Mesenchymal stem cell (in vitro differentiated cells and primary cell): ENCODE measurements around the gene CORT.
A peak's percentile ranks its signal among the peaks of the same experiment; 100 is the strongest.
"Not testable (repeated sequence)": the region's sequence is repeated elsewhere in the genome, so short reads cannot be mapped to it uniquely, and the experiment has no call there.

ENCODE experiments used
- DNase-seq: peaks from one replicate; pipeline ENCODE4 v3.0.0-alpha.2; 2013
- H2AFZ ChIP-seq: one replicate; pipeline ENCODE4 v1.6.1; 2013; ENCODE audit warnings: low read depth, mild to moderate bottlenecking, control low read depth, inconsistent platforms, low read length, moderate library complexity
- H2AK5ac ChIP-seq: 2 replicates; pipeline ENCODE4 v1.6.1; 2013; ENCODE audit warnings: low read length, moderate library complexity, mild to moderate bottlenecking, inconsistent platforms; ENCODE audit not compliant: severe bottlenecking
- H2BK120ac ChIP-seq: one replicate; pipeline ENCODE4 v1.6.1; 2013; ENCODE audit warnings: low read depth, mild to moderate bottlenecking, inconsistent platforms, low read length, moderate library complexity
- H2BK12ac ChIP-seq, 2 experiments: one replicate each; pipeline ENCODE4 v1.6.1; 2013; ENCODE audit warnings: inconsistent platforms in 2 of 2, low read length in 2 of 2, mild to moderate bottlenecking in 2 of 2, moderate library complexity in 2 of 2, control low read depth in 1 of 2
- H2BK15ac ChIP-seq: one replicate; pipeline ENCODE4 v1.6.1; 2013; ENCODE audit warnings: mild to moderate bottlenecking, low read depth, inconsistent platforms; ENCODE audit not compliant: poor library complexity, severe bottlenecking
- H2BK5ac ChIP-seq: 2 replicates; pipeline ENCODE4 v1.6.1; 2013; ENCODE audit warnings: low read depth, mild to moderate bottlenecking, low read length, control low read depth, inconsistent platforms; ENCODE audit not compliant: poor library complexity, severe bottlenecking
- H3K14ac ChIP-seq, 2 experiments: one replicate each; pipeline ENCODE4 v1.6.1; 2013; ENCODE audit warnings: inconsistent platforms in 2 of 2, low read length in 2 of 2, control low read depth in 1 of 2, mild to moderate bottlenecking in 1 of 2, moderate library complexity in 1 of 2
- H3K18ac ChIP-seq, 2 experiments: one replicate each; pipeline ENCODE4 v1.6.1; 2013; ENCODE audit warnings: inconsistent platforms in 2 of 2, low read length in 2 of 2, control low read depth in 1 of 2, low read depth in 1 of 2, mild to moderate bottlenecking in 1 of 2
- H3K23ac ChIP-seq, 2 experiments: one replicate each; pipeline ENCODE4 v1.6.1; 2013; ENCODE audit warnings: inconsistent platforms in 2 of 2, low read length in 2 of 2, mild to moderate bottlenecking in 2 of 2, moderate library complexity in 2 of 2, control low read depth in 1 of 2
- H3K27ac ChIP-seq: 2 replicates; pipeline ENCODE4 v1.5.1; 2013; ENCODE audit warnings: mild to moderate bottlenecking, moderate library complexity, low read length, control low read depth, inconsistent platforms; ENCODE audit not compliant: poor library complexity, severe bottlenecking
- H3K27me3 ChIP-seq, 2 experiments: 2 replicates each; pipeline versions ENCODE4 v1.6.1 to v1.7.0; 2013; ENCODE audit warnings: low read length in 2 of 2, mild to moderate bottlenecking in 2 of 2, moderate library complexity in 2 of 2, control low read depth in 1 of 2, inconsistent platforms in 1 of 2; ENCODE audit not compliant: control insufficient read depth in 1 of 2, insufficient read depth in 1 of 2
- H3K36me3 ChIP-seq, 2 experiments: 2 replicates each; pipeline versions ENCODE4 v1.6.1 to v1.7.0; 2013; ENCODE audit warnings: low read length in 2 of 2, control low read depth in 1 of 2, inconsistent platforms in 1 of 2, low read depth in 1 of 2, mild to moderate bottlenecking in 1 of 2; ENCODE audit not compliant: insufficient read depth in 2 of 2, control insufficient read depth in 1 of 2
- H3K4ac ChIP-seq, 2 experiments: one replicate each; pipeline ENCODE4 v1.6.1; 2013; ENCODE audit warnings: inconsistent platforms in 2 of 2, low read length in 2 of 2, mild to moderate bottlenecking in 2 of 2, moderate library complexity in 2 of 2, control low read depth in 1 of 2, low read depth in 1 of 2
- H3K4me1 ChIP-seq: 2 replicates; pipeline ENCODE4 v1.6.1; 2013; ENCODE audit warnings: low read depth, low read length, control low read depth; ENCODE audit not compliant: control insufficient read depth, insufficient read depth
- H3K4me2 ChIP-seq: 2 replicates; pipeline ENCODE4 v1.6.1; 2013; ENCODE audit warnings: low read length, mild to moderate bottlenecking, inconsistent platforms; ENCODE audit not compliant: poor library complexity, severe bottlenecking
- H3K4me3 ChIP-seq, 2 experiments: 2 replicates each; pipeline versions ENCODE4 v1.5.1 to v1.7.0; 2013; ENCODE audit warnings: low read length in 2 of 2, mild to moderate bottlenecking in 2 of 2, control low read depth in 1 of 2, low read depth in 1 of 2; ENCODE audit not compliant: insufficient read depth in 1 of 2
- H3K79me1 ChIP-seq: replicated peaks from 2 replicates; pipeline ENCODE4 v1.6.1; 2013; ENCODE audit warnings: mild to moderate bottlenecking, control low read depth, low read length, inconsistent platforms; ENCODE audit not compliant: poor library complexity, severe bottlenecking
- H3K9ac ChIP-seq: 2 replicates; pipeline ENCODE4 v1.7.0; 2013; ENCODE audit warnings: mild to moderate bottlenecking, low read length, moderate library complexity
- H3K9me3 ChIP-seq: 2 replicates; pipeline ENCODE4 v1.7.0; 2013; ENCODE audit warnings: mild to moderate bottlenecking, low read length; ENCODE audit not compliant: control insufficient read depth
- H4K8ac ChIP-seq: one replicate; pipeline ENCODE4 v1.6.1; 2013; ENCODE audit warnings: inconsistent platforms, mild to moderate bottlenecking, low read length, moderate library complexity
- H4K91ac ChIP-seq: one replicate; pipeline ENCODE4 v1.6.1; 2013; ENCODE audit warnings: mild to moderate bottlenecking, low read length, inconsistent platforms
- WGBS: methylation state at CpG from one replicate; pipeline ENCODE4 v1.1.7; 2013; ENCODE audit warnings: mixed read lengths; 5-methylcytosine and 5-hydroxymethylcytosine counted together

The CORT gene

GRCh38 chr1:10415211-10415930, 34.5 kb upstream of the CORT start:
- Histone ChIP-seq H2BK5ac (no peak overlapping the region), H3K36me3 (peaks cover 64 to 94% of the 10 kb centered on the region in 2 experiments), H2BK12ac (no peak overlapping the region), H3K79me1 (peaks cover 8% of the 10 kb centered on the region), H3K14ac (peak overlapping the region in 1 of 2 experiments; percentile 35), H3K9me3 (no peaks in the 10 kb centered on the region), H3K27me3 (no peaks in the 10 kb centered on the region), H3K27ac (peak overlapping the region; percentile 34), H4K91ac (peak overlapping the region; percentile 25), H3K4ac (no peak overlapping the region), H3K18ac (peak overlapping the region in 1 of 2 experiments; percentile 28), H3K4me1 (peaks cover 2% of the 10 kb centered on the region), H2BK15ac (no peak overlapping the region), H3K23ac (no peak overlapping the region), H3K9ac (peak overlapping the region; percentile 66), H3K4me2 (no peak overlapping the region), H2AFZ (no peak overlapping the region), H2BK120ac (no peak overlapping the region), H4K8ac (peak overlapping the region; percentile 45), H2AK5ac (peak overlapping the region; percentile 58), H3K4me3 (no peak overlapping the region)
- 90% methylated on average over 4 of the region's 6 CpGs for WGBS
- peak; percentile 84 for DNase-seq

- H2BK12ac ChIP-seq, H3K79me1 ChIP-seq, H2BK120ac ChIP-seq, H3K4me2 ChIP-seq, H2BK5ac ChIP-seq, H4K91ac ChIP-seq, DNase-seq, H3K18ac ChIP-seq, H3K23ac ChIP-seq, H2AK5ac ChIP-seq, H3K27ac ChIP-seq, H4K8ac ChIP-seq, H3K4me3 ChIP-seq, H3K9me3 ChIP-seq, H3K4me1 ChIP-seq, H3K4ac ChIP-seq, H2BK15ac ChIP-seq, H2AFZ ChIP-seq, H3K14ac ChIP-seq, H3K27me3 ChIP-seq: not testable (repeated sequence)
- H3K36me3 ChIP-seq = peaks cover 69 to 93% of the 10 kb centered on the region in 2 experiments
- H3K9ac ChIP-seq = peak overlapping the region; percentile 66
- no CpG with 5 or more reads among the region's 1 CpG for WGBS
Observed at GRCh38 chr1:10415967-10416366, 33.9 kb upstream of the CORT start.

GRCh38 chr1:10418741-10419140, 31.1 kb upstream of the CORT start:
- H3K79me1 ChIP-seq, DNase-seq, H3K4ac ChIP-seq, H2BK5ac ChIP-seq, H3K9me3 ChIP-seq, H3K9ac ChIP-seq, H4K91ac ChIP-seq, H2BK15ac ChIP-seq, H2AK5ac ChIP-seq, H3K4me2 ChIP-seq, H3K18ac ChIP-seq, H2BK12ac ChIP-seq, H2BK120ac ChIP-seq, H3K14ac ChIP-seq, H2AFZ ChIP-seq, H3K4me3 ChIP-seq, H3K27me3 ChIP-seq, H3K27ac ChIP-seq, H4K8ac ChIP-seq, H3K4me1 ChIP-seq, H3K23ac ChIP-seq: not testable (repeated sequence)
- 100% methylated on average over 5 of the region's 8 CpGs for WGBS
- peaks cover 75 to 77% of the 10 kb centered on the region in 2 experiments for H3K36me3 ChIP-seq

GRCh38 chr1:10419351-10419750, 30.5 kb upstream of the CORT start:
- Histone ChIP-seq H4K91ac (no peak overlapping the region), H3K14ac (no peak overlapping the region), H2BK120ac (no peak overlapping the region), H3K18ac (no peak overlapping the region), H2AK5ac (no peak overlapping the region), H2BK15ac (no peak overlapping the region), H3K79me1 (peaks cover 5% of the 10 kb centered on the region), H4K8ac (no peak overlapping the region), H3K27me3 (no peaks in the 10 kb centered on the region), H2BK5ac (no peak overlapping the region), H3K27ac (no peak overlapping the region), H3K36me3 (peaks cover 69 to 79% of the 10 kb centered on the region in 2 experiments), H3K4me3 (no peak overlapping the region), H2BK12ac (no peak overlapping the region), H3K9me3 (no peaks in the 10 kb centered on the region), H3K4me2 (no peak overlapping the region), H3K9ac (no peak overlapping the region), H3K23ac (no peak overlapping the region), H3K4me1 (peaks cover 4% of the 10 kb centered on the region), H2AFZ (no peak overlapping the region), H3K4ac (no peak overlapping the region)
- WGBS = 98% methylated on average over 15 of the region's 15 CpGs
- no peak for DNase-seq
